NCI-H446 treated with DMSO at 0.1 percent for 48 hours (cell line): Measurements from ENCODE around the gene LNX2.

Experiments used
- DNase-seq: peaks from one replicate; lab custom pipeline; 2025; lab: John Stamatoyannopoulos, UW

LNX2 gene

DNA sequence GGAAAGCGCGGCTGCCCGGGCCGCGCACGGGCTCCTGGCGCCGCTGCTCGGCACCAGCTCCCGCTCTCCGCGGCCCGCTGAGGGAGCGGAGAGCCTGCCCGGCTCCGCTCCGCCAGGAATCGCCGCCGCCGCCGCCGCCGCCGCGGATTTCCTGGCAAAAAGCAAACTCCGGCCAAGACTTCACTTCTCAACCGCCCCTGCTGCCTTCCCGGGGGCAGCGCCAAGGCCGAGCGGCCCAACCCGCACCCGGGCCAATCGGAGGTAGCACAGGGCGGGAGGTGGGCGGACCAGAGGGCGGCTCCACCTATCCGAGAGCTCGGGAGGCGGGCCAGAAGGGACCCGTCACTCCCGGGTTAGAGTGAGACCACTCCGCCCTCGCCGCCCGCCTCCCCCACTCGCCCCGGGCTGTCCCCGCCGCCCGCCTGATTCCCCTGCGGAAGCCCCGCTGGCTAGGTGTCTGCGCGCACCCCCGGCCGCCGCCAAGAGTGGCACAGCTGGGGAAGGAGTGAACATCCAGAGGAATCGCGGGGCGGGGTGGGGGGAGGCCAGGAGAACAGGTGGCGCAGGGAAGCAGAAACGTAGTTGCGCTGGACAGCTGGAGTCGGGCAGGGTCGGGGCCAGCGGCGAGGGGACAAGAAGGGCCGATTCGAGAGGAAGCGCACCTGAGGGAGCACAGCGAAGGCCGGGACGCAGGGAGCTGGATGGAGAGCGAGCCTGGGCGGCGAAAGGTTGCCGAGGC, at the start of gene LNX2:
Gene LNX2, minus strand, starts transcription at position 153 of the 739 bp plus-strand sequence. CDS start 38,826 bp downstream, outside the sequence.
- DNase-seq = peak; percentile 92

DNA sequence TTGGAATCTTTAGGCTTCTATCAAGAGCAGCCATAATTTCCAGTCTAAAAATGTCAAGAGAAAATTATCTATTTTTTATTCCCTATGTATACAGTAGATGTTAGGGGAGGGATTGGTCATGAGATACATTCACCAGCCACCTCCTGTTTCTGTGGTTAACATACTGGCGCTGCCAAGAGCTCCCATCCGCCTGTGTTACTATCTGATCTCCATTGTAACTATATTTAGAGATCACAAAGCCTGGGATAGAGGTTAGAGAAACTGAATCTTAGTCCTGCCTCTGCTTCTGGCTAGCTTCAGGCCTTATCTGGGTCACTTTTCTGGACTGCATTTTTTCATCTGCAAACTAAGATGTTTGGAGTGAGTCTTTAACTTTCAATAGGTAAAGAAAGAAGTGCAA, 47.6 kb upstream of the LNX2 start:
- DNase-seq = no peak

DNA sequence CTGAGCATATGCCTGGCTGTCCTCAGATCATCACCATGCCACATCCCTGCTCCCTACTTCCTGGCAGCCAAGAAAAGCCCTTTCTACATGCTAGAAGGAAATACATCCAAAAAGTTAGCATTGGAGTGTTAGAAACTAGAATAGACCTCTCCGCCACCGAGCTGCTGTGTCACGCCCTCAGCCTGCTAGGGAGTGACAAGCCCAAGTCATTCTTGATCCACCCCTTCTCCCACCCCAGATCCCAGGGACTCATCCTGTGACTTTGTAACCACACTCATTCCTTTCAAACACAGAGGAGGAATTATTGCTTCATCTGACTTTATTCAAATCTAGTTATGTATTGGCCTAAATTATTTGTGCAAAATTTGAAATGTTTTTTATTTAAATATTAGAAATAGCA, 46.6 kb upstream of the LNX2 start:
- no peak for DNase-seq

DNA sequence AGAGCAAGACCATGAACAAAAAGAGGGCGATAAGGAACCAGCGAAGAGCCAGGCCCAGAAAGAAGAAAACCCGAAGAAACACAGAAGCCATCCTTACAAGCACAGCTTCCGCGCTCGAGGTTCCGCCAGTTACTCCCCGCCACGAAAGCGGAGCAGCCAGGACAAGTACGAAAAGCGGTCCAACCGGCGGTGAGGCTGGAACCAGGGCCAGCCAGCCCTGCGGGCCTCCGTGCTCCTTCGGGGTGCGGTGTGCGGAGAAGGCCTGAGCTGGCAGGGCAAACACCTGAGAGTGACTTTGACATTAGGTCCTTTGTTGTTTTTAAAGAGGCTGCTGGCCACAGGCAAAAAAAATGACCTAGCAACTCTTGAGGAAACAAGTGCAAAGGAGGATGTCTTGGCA, 45.4 kb upstream of the LNX2 start:
- DNase-seq = no peak

- DNase-seq = no peak
Measured at GRCh38 chr13:27665333-27665732, 45.0 kb upstream of the LNX2 start.

GRCh38 chr13:27663947-27664346, 43.6 kb upstream of the LNX2 start:
- no peak for DNase-seq

DNA sequence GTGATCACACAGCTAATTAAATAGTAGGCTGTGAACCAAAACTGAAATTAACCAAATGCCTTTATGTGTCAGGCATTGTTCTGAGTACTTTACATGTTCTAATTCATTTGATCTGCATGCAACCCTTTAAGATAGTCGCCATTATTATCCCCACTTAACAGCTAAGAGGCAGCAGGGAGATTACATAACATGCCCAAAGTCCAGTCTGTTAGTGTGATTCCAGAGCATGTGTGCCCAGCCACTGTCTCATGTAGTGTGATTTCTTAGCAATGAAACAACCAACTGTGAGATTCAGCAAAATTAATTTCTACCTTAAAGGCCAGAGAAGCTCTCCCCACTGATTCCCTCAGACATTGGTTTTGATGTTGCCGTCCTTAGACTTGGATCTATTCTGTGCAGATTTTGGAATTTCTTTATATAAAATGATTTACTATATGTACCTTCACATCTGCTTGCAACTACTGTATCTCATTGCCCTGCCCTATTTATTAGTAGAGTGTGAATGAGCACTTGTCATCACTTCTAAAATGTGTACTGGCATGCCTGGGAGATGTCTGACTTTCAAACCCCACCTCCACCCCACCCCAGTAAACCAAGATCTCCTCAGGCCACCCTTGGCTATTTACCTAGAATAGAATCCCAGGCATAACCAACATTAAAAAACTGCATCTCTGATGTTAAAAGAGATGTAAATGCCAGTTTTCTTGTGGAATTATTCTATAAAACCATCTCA, 42.6 kb upstream of the LNX2 start:
- no peak for DNase-seq

DNA sequence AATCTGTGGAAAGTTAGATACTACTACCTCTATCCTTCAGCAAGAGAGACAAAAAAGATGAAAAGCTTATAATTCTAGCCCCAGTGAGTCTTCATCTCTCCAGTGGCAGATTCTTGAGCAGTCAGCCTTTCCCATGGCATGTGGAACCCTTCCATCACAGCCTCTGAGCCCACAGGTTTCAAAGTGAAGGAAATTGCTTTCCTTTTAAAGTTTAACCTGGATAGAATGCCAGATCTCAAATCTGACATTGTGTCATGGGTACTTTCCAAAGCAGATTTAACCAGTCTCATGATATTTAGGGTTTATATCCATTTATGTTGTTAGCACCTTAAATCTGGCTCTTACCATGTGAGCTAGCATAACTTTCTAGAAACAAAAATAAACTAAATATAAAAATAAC, 40.7 kb upstream of the LNX2 start:
- DNase-seq = no peak

DNA sequence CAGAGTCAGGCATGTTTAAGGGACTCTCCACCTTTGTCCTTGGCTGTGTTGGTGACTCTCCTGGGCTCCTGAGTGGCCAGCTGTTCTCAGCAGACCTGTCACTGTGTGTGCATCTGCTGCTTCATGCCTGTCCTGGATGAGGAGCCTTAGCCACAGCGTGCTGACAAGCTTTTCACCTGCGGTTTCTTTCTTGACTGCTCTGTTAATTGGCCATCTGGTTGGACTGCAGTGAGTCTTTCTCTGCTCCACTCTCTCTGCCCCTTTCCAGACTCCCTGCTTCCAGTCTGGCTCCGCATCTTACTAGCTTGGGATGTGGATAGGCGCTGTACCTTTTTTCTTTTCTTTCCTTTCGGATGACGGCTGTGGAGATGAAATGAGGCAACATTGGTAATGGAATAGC, 40.2 kb upstream of the LNX2 start:
- DNase-seq = no peak

GRCh38 chr13:27659145-27659865, 39.0 kb upstream of the LNX2 start:
- no peak for DNase-seq

- peak; percentile 19 for DNase-seq
Measured at GRCh38 chr13:27658546-27658945, 38.2 kb upstream of the LNX2 start.

- no peak for DNase-seq
Measured at GRCh38 chr13:27657724-27658123, 37.4 kb upstream of the LNX2 start.

DNA sequence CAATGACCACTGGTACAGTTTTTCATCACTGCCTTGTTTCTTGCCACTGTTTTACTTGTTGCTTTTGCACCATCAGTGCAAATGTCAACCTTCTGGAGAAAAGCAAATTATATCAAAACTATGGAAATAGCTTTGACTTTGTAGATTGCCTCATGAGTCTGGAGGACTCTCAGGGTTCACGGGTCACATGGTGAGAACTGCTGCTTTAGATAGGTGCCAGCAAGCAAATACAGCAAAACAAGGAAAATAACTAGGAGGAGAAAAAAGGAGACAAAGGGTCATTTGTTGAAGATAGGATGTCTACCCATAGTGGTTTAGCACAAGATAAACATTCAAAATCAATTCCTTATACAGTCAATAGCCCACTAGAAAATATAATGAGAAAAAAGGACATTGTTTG, 34.5 kb upstream of the LNX2 start:
- no peak for DNase-seq

GRCh38 chr13:27654059-27654458, 33.7 kb upstream of the LNX2 start:
- DNase-seq = no peak

DNA sequence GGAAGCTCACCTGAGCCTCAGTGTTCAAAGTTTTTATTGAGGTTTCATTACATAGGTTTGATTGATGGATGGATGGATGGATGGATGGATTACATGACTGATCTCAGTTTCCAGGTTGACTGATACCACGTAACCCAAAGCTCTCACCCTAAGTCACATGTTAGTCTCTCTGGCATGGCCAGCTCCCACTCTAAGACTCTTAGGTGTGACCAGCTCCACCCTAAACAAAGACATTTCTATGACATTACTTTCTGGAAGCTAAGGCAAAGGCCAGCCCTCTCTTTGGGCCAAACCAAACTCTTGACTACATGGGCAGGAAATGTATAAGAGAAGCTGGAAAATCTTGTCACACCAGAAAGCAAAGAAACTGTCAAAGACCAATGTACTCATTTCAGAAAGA, 30.0 kb upstream of the LNX2 start:
- no peak for DNase-seq

- DNase-seq = peak; percentile 82
Measured at GRCh38 chr13:27644302-27644701, 24.0 kb upstream of the LNX2 start.

DNA sequence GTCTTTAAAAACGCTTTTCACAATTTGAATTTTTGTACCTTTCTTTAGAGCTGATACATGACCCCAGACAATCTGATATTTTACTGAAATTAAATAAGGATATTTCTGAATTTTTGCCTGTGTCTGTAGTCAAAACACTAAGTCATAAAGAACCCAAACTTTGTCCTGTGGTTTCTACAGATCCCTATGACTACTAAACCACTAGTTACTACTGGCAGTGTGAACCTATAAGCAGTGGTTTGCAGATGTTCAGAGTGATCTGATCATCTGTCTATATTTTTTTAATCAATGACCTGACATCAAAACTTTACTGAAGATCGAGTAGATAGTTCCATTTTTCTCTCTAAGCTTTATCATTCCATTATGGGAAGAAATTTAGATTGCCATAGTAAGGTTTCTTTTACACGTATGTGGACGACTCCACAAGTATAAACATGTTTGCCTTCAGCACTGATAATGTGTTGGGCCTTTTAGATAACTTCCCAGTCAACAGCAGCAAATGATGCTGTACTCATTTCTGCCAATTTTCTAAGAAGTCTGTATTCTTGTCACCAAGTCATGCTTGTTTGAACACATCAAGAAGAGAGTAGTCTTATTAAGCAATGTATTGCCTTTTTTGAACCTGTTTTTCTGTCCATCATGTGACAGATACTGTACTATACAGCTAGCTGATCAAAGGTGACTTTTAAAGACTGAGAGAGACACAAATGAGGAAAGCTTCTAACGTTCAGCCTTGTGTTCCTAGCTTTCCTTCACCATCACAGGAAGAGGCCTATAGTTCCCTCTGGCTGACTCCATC, 23.2 kb upstream of the LNX2 start:
- DNase-seq = no peak

DNA sequence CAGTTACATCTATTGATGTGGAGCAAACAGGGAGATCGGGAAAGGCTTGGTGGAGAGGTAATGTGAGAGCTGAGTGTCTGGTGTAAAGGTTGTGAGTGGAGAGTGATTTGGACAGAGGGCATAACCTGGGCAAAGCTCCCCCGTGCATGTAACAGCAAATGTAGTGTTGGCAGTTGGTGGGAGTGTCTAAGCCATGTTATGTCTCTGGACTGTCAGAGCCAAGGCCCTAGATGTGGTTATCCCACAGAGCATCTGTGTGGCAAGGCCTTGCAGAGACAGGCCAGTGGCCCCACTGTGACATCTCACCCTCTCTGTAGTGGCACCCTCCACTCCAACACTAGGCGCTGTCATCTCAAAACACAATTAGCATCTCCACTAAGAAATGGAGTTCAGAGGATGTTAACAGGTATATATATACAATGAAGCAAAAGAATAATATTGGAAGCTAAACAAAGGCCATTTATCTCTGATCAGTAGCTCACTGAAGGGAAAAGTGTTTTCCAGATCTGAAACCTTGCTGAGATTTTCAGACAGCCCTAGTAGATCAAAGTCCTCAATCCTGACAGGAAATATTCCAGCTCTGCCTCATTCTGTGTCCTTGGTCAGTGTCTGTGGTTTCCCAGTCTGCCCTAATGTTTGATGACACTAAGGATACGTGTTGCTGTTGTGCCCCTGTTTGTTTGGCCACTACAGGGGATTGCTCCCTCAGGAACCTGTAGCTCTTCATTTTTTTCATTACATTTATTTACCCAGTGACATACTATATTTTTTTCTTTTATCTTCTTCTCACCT, 21.6 kb upstream of the LNX2 start:
- no peak for DNase-seq

DNA sequence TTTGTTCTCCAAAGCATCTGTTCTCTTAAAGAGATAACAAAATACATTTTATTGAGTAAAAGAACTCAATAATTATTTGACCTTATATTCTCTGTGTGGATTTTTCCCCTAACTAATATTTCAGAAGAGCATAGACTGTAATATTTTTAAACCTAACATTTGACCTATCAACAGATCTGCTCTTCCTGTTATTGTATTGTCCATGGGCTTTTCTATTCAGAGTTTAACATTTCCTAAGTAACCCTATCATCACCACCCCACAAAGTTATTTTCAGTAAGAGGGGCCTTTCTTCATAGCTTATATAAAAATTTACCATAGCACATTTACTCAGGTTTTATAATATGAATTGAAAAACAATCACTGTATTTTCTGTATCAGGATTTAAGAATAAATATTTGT, 18.9 kb upstream of the LNX2 start:
- no peak for DNase-seq

GRCh38 chr13:27638521-27638920, 18.2 kb upstream of the LNX2 start:
- DNase-seq = no peak

GRCh38 chr13:27638001-27638400, 17.7 kb upstream of the LNX2 start:
- DNase-seq = no peak

- no peak for DNase-seq
Measured at GRCh38 chr13:27637289-27637626, 16.9 kb upstream of the LNX2 start.
